CD4-positive, alpha-beta T cell treated with Interleukin-17A for 1 hour (primary cell): Measurements from ENCODE around the gene DHX58.

Experiments
- DNase-seq: peaks from one replicate; pipeline ENCODE4 v3.0.0-alpha.2; 2020

The DHX58 gene

DNA sequence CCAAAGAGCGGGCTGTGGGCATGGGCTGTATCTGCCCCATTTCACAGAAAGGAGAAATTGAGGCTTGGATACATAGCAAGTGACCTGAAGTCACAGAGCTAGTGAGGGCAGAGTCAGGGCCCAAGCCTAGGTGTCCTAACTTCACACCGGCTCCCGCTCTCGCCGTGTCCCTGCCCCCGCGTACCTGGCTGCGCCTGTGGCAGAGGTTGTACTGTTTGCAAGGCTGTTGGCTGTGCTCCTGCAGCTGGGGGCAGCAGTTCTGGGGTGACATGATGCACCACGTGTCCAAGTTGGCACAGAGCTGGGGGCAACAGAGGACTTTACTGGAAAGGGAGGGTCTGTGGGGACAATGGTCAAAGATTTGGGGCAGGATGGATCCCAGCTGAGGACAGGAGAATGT, 3.4 kb downstream of the DHX58 start:
- no peak for DNase-seq

DNA sequence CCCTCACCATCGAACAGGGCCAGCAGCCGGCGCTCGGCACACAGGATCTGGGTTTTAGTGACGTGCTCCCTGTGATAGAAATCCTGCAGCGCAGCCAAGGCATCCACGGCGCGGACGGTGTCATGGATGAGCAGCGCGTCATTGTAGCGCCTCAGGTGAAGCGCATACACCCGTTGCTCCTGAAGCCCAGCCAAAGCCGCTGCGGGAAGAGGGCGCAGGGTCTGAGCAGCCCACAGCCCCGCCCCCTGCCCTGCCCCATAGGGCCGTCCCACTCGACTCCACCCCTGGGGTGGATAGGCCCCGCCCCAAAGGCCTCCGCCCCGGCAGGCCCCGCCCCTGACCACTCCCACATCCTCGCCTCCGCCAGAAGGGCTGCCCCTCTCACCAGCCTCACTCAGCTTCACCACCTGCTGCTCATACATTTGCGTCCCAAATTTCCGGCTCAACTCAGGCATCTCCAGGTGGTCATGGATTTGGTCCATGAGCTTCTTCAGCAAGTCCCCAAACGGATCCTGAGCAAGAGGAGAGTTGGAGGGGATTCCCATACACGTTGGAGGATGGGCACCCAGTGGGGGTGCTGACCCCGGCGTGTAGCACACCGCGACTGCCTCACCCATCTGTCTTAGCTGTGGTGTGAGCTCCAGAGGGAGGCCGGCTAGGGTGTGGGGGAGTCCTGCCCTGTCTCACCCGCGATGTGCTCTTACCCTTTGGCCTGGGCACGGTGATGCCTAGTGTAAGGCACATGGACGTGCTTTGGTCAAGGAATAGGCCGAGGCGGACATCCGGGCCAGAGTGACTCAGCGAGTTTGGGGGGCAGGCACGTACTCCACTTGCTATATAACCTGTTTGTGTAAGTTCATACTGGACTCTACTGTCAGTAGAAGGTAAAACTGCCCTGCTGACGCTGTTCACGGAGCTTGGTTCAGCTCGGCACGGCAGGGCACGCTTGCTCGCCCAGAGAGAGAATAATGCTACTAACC, 4.6 kb downstream of the DHX58 start:
- DNase-seq = peak; percentile 92

DNA sequence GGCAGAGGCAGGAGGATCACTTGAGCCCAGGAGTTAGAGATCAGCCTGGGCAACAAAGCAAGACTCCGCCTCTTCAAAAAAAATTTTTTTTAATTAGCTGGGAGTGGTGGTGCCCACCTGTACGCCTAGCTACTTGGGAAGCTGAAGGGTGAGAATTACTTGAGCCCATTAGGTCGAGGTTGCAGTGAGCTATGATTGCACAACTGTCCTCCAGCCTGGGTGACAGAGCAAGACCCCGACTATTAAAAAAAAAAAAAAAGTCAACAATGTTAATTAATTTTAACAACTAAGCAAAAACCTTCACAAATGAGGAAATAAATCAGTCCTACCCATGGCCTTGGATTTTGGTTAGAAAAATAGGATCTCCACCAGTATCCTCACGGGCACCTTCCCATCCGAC, 5.4 kb downstream of the DHX58 start:
- no peak for DNase-seq

DNA sequence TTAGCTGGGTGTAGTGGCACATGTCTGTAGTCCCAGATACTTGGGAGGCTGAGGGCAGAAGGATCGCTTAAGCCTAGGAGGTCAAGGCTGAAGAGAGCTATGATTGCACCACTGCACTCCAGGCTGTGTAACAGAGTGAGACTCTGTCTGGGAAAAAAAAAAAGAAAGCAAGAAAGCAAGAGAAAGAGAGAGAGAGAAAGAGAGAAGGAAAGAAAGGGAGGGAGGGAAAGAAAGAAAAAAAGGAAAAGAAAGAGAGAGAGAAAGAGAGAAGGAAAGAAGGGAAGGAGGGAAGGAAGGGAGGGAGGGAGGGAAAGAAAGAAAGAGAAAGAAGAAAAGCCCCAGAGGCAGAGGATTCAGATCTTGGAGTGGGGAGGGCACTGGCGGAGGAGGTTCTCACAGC, 6.5 kb downstream of the DHX58 start:
- no peak for DNase-seq

DNA sequence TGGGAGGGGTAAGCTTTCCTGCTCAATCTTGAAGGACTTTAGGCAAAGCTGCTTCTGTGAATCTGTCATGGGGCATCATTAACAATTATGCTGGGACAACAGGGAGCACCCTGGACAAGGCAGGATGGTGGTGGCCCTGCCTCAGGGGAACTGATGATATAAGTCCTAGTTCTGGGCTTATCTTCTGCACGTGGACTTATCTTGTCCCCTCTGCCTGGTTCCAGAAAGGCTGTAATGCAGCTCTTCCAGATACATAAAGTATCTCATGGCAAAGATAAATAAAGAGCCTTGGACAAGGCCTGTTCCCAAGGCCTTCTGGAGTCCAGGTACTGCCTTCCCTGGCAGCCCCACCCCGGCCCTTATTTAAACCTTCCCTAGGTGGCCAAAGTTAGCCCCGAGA, 8.2 kb downstream of the DHX58 start:
- no peak for DNase-seq

DNA sequence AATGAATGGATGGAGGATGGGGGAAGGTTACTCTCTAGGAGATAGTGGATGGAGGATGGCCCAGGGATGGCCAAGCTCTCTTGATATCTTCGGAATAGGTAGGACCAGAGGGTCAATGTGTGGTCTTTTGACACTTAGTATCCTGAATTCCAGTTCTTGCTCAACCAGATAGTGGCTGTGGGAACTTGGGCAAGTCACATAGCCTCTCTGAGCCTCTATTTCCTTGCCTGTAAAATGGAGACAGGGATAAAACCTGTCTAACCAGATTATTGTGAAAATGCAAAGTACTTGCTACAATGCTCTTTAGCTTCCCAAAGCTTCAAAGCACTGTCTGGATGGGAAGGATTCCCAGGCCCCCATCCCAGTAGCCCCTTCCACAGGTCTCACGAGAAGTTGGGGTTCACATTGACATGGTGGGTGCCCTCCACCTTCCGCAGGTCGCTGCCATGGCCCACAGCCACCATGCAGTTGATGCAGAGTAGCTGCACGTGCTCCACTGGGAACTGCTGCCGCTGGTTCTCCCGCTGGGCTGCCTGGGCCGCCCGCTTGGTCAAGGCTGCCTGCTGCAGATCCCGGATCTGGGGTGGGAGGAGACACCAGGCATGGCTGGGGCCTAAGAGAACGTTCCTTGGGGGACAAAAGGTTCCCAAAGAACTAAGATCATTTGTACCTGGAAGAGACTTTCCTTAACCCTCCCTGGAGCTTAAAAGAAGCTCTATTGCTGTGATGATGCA, 9.1 kb downstream of the DHX58 start:
- no peak for DNase-seq

DNA sequence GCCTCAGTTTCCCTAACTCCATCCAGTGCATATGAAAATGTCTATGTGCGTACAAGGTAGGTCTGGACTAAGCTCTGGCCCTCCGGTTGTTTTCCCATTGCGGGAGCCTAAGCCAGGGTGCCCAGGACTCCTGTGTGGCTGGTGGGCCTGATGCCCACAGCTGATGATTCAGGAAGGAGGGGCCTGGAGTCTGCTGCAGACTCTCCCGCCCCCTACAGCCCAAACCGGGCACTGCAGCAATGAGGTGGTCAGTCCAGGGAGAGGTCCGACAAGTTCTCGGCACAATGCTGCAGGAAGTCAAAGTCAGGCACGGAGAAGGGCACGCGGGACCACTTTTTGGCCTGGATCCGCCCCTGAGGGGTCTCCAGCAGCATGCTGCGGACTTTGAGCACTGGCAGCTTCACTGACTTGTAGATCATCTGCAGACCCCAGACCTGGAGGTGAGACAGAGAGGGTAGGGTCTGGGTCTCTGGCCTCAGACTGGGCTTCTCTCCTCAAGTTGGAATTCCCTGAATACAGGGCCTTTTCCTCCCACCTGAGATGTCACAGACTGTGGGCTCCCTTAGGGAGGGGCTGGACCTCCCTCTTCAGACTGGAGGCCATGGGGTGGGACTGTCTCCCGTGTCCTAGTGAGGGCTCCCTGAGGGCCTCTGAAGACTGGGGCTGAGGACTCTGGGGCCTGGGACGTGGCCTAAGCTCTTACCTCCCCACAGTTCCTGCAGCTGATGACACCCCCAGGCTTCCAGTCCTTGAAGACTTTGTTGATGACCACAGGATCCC, 10.8 kb downstream of the DHX58 start:
- DNase-seq = peak; percentile 63

DNA sequence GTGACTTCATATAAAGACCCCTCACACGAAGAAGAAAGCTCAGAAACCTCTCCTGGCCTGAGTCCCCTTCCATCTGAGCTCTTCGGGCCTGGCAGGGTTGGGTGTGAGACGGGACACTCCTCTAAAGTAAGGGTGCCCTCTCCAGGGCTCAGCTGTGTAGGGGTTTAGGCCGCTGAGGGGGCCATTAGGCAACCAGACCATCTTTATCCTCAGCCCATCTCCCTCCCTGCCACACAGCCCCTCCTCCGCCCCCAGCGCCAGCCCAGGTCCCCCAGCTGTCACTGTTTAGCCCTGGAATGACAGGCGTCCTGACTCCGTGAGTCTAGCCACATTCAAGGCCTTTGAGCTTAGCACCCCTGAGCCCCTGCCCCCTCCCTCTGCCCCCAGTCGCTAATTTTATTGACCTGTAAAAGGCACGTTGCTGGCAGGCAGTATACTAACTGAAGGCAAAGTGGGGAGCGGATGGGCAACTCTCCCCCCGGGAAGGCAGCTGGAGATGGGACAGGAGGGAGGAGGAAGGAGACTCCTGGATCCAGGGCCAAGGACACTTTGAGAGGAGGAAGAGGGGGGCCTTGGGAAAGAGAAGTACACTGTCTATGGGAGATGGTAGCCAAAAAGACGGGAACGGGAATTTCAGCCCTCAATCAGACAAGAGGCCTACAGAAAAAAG, 13.6 kb downstream of the DHX58 start:
- no peak for DNase-seq

DNA sequence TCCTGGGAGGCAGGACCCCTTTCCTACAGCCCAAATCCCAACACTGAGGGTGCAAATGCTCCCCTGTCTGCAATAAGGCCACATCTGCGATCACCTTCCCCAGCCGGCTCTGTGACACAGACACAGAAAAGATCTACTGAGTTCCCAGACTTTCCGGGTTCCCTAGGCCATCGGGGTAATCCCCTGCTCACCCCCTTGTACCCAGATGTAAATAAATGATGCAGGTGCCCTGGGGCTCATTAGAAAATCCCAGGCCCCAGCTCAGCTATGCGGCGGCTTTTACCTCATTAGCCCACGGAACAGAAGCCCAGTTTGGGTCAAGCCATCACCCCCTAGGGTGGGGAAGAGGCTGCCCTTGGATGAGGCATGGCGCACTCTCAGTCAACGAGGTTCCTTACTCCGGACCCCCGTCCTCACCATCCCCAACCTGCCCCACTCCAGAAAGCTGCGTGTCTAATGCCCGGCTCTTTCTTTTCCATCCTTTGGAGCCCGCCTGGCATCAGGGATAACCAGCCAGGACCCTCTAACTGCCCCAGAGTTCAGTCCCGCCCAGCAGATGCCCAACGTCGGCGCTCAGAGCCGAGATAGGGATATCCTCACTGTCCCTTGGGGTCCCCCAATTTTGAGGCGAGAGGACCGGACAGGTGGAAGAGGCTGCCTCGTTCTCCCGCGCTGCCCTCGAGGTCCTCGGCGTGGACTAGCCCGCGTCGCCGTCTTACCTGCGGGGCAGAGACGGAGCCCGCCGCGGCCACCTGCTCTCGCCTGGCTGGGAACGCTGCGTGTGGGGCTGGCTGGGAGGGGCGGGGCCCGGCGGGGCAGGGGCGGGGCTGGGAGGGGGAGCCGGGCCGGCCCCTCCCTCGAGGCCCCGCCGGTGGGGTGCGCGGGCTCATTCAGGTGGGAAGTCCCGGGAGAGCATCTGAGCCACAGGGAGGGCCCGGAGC, 14.6 kb downstream of the DHX58 start, which contains the start of gene ZNF385C:
Gene ZNF385C (minus strand): TSS at position 783 of the 941 bp plus-strand sequence. CDS start 35,417 bp downstream, outside the sequence.
- DNase-seq = peak; percentile 48

DNA sequence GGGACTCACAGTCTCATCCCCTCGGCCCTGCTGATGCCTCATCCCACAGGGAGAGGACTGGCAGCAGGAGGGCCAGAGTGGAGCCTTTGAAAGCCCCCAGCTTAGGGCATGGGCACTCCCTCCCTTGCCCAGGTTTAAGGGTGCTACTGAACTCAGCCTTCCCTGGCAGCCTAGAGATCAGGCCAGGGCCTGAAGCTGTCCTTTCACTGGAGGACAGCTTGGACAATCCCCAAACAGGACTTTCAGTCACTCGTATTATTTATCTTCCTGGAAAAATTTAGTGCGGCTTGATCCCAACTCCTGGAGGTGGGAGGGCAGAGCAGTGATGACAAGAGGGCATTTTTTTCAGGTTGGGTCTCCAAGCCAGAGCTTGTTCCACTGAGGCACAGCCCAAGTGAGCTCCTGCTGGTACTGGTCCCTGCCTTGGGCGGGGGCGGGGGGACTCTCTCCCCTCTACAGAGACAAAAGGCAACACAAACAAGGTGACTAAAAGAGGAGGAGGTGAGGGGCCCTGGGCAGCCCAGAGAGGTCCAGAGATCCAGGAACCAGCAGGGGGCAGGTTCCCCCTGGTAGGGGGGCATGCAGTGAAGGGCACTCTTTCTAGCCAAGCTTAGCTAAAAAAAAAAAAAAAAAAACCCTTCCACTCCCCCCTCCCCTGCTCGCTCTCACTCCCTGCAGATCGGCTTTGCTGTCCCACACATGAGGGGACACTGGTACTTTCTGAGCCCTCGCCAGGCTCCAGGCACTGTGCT, 16.0 kb downstream of the DHX58 start:
- no peak for DNase-seq

DNA sequence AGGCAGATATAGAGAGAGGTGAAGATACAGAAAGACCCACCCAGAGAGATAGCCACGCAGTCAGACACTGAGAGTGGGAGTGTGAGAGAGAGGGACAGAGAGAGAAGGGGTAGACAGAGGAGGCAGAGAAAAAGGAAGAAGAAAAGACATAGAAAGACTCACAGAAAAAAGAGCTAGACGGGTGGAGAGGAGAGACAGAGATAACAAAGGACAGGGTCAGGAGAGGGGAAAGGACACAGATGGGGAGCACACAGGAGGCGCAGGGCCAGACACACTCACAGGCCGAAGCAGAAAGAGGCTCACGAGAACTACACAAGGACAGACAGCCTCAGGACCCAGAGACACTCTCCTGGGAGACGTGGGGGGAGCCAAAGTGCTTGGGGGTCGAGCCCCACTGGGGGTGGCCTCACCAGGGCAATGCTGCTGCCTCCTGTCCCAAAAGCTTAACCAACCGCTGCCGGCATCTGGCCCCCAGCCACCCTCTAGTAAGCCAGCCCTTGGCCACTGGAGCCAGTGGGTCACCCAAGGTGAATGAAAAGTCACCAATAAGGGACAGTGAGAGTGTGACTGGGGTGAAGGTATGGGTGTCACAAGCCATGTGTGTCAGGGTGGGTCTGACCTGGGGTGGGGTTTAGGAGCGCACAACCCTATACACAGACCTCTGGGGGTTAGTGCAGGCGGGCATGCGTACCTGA, 18.0 kb downstream of the DHX58 start:
- DNase-seq = no peak

DNA sequence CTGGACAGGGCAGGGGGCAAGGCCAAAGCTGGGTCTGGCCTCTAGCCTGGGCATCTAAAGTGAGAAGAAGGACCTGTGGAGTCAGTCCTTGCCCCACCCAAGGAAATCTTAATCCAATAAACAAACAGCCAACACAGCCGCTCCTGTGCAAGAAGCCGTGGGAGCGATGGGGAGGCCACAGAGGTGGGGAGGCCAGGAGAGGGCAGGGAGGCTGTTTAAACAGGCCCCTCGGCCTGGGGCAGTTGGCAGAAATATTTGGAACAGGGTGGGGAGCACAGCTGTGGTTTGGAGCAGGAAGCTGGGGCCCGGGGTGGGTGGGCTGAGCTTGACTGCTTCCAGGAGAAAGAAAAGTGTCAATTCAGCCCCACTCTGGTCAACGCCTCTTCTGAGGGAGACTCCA, 19.6 kb downstream of the DHX58 start:
- DNase-seq = no peak

DNA sequence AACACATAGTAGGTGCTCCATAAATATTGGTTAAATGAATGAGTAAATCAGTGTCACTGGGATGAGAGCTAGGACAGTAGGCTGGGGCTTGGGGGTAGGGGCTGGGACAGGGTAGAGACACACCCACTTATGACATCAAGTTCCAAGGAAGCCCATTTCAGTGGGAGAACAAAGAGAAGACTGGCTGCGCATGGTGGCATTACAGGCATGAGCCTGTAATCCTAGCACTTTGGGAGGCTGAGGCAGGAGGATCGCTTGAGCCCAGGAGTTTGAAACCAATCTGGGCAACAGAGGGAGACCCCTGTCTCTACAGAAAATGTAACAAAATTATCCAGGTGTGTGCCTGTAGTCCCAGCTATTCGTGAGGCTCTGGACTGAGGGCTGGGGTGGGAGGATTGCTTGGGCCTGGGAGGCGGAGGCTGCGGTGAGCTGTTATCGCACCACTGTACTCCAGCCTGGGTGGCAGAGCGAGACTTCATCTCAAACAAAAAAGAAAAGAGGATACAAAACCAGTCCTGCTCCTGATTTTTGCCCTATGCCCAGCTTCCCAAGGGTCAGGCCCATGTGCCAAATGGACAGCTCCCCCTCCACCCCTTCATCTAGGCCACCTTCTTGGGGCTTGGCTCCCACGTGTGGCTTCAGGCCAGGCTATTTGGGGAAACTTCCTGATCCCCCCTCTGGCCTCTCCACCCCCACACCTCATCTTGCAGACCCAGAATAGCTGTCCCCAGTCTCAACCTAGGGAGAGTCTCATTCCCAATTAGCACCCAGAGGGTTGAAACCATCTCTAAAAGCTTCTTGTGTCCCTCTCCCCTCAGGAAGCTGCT, 21.3 kb downstream of the DHX58 start:
- no peak for DNase-seq

DNA sequence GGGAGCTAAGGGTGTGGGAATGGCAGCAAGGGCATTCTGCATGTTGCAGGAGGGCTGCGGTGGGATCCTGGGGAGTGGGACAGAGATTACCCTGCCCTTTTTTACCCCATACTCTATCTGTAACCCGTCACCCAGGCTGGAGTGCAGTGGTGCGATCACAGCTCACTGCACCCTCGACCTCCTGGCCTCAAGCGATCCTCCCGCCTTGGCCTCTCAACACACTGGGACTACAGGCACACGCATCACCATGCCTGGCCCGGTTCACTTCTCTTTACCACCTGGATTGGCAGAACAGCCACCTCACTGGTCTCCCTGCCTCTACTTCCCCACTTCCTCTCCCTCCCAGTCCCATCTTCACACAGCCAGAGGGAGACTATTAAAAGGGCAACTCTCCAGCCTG, 23.8 kb downstream of the DHX58 start:
- no peak for DNase-seq

DNA sequence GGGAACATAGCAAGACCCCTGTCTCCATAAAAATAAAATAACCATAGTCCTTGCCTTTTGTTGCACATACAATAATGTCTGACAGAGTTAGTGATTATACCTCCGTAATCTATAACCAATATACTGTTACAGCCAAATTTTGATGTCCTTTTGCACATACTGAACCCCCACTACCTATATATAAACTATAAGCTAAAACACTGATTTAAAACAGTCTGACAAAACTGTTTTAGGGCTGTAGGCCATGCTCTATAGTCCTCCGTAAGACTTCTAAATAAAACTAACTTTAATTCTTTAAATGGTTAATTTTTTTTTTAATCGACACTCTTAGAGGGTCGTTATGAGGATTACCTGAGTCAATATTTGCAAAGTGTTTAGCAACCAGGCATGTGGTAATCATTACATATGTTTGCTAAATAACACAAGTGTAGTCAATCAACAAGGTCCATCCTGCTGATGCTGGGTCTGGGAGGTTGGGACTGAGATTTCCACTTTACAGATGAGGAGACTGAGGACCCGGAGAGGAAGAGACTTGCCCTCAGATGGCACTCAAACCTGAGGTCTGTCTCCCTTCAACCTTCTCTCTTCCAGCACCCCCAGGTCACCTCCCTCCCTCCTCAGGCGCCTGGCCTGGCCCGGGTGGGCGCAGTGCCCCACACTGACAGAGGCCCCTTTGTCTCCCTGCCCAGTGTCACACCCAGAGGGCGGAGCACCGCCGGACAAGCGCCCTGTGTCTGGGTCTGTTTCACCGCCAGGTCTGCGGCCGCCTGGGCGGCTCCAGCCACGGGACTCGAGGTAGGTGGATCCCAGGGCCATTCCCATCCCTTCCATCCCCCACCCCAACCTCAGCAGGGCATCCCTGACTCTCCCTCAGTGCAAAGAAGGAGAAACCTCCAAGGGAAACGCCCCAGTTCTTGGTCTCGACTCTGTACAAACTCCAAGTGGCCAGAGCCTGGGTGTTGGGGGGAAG, 24.5 kb downstream of the DHX58 start:
- DNase-seq = no peak

DNA sequence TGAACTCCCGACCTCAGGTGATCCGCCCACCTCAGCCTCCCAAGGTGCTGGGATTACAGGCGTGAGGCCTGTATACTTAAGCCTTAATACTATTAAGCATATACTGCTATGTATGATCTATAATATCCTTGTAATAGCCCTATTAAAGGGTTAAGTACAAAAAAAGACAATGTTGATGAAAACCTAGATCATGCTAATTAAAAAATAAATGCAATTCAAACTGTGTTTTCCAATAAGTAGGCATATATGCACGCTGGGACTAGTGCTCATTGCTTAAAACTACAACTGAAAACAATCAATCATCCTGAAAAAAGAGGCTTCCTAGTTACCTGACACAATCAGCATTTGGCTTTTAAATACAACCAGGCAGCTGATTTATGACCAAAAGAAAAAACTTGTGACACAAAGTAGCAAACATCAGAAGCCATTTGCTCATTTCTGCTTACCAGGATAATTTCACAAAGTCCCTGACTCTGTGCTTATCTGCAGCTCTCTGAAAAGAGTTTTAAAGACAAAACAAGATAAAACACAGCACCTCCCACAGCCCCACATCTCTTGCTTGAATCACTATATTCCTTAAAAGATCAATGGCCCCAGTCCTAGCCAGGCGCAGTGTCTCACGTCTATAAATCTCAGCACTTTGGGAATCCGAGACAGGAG, 25.3 kb downstream of the DHX58 start:
- DNase-seq = no peak

DNA sequence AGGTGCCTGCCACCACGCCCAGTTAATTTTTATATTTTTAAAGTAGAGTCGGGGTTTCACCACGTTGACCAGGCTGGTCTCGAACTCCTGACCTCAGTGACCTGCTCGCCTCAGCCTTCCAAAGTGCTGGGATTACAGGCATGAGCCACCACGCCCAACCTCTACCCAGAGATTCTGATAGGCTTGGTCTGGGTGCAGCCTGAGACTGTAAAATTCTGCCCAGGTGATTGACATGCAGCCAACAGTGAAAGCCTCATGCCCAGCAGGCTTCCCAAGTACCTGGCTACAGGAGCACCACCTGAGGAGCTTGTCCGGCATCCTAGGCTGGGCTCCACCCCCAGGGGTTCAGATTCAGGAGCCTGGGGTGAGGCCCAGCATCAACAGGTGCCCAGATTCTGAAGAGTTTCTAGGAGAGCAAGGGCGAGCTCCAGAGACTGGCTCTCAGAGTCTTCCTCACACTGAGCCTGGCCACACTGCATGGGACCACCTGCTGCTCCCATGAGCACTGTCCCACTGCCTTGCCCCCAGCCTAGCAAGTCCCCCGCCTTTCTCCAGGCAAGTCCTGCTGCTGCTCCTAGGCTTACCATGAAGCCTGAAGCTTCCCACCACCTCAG, 30.9 kb downstream of the DHX58 start:
- DNase-seq = no peak
